Stomach (tissue), 9 donors: ENCODE measurements around the gene TMEM178A. TPM values are rescaled to one million over a fixed set of nuclear protein-coding genes. Genes with fewer than 3 reads are reported as not detected.

ENCODE experiments used
- DNase-seq, 2 donors: peaks; one replicate each; pipeline versions ENCODE4 v3.0.0 to v3.0.0-alpha.2; 2013 to 2019
- H3K27ac ChIP-seq, 5 donors: fragments of 200-600 bp in 4 of 5; sonication (generic) in 4 of 5; one replicate each; pipeline ENCODE4 v1.5.1; 2013 to 2019; ENCODE audit warnings: mild to moderate bottlenecking in 1 of 5, moderate library complexity in 1 of 5
- H3K27me3 ChIP-seq, 3 donors: fragments of 200-600 bp; sonication (generic); one replicate each; pipeline ENCODE4 v1.5.1; 2017 to 2019; ENCODE audit warnings: mixed run types in 1 of 3
- H3K36me3 ChIP-seq, 4 donors: fragments of 200-600 bp; sonication (generic); 1 replicate in 3 of 4; 2 replicates in 1 of 4; pipeline ENCODE4 v1.5.1; 2016 to 2019
- H3K4me1 ChIP-seq, 4 donors: fragments of 200-600 bp; sonication (generic); one replicate each; pipeline ENCODE4 v1.5.1; 2016 to 2019
- H3K4me3 ChIP-seq, 4 donors: fragments of 200-600 bp; sonication (generic) in 3 of 4; one replicate each; pipeline ENCODE4 v1.5.1; 2016 to 2019; ENCODE audit warnings: mild to moderate bottlenecking in 1 of 4
- H3K9me3 ChIP-seq, 4 donors: fragments of 200-600 bp; sonication (generic); one replicate each; pipeline ENCODE4 v1.5.1; 2016 to 2019
- CTCF ChIP-seq, 7 experiments: fragments of 450-650 bp in 4 of 7; fragments of 200-600 bp in 3 of 7; sonication (generic) in 3 of 7; IDR thresholded peaks; one replicate each; pipeline ENCODE4 v1.5.1; 2016 to 2019; ENCODE audit warnings: antibody characterized with exemption in 7 of 7, control low read depth in 2 of 7, mild to moderate bottlenecking in 1 of 7
- EP300 ChIP-seq: sonication (generic); formaldehyde crosslinking; IDR thresholded peaks from one replicate; pipeline ENCODE4 v1.6.1; 2017; ENCODE audit warnings: antibody characterized with exemption
- POLR2A ChIP-seq, 4 donors: fragments of 450-650 bp; IDR thresholded peaks; one replicate each; pipeline ENCODE4 v1.6.1; 2016; ENCODE audit warnings: antibody characterized with exemption in 4 of 4, control low read depth in 2 of 4, mild to moderate bottlenecking in 1 of 4, moderate library complexity in 1 of 4
- POLR2AphosphoS5 ChIP-seq, 3 donors: sonication (generic); formaldehyde crosslinking; IDR thresholded peaks; one replicate each; pipeline ENCODE4 v1.6.1; 2016; ENCODE audit warnings: antibody characterized with exemption in 3 of 3
- WGBS, 5 donors: extraction: QIAGEN DNeasy Blood & Tissue Kit in 3 of 5; methylation state at CpG; one replicate each; pipeline versions ENCODE4 v1.1.5 to v1.1.7; 2013 to 2018; 5-methylcytosine and 5-hydroxymethylcytosine counted together
- intact Hi-C: fragments of 100-400 bp; cut with DNase I; formaldehyde crosslinking; loops from one replicate; pipeline ENCODE4 v1.15.1; 2023; ENCODE audit warnings: low total_unique reads
- polyA plus RNA-seq, 3 donors: library from polyadenylated mRNA; stranded (reverse); fragments of 200-250 nt; gene quantifications; one replicate each; pipeline ENCODE4 v1.2.3, GENCODE V29; 2013
- total RNA-seq, 5 donors: library from RNA; depleted of rRNA; stranded (reverse); fragments of >200 nt; gene quantifications; one replicate each; pipeline versions ENCODE4 v1.1.0 to v1.2.3, GENCODE V29; 2014 to 2016
- donor health status: healthy with polysubstance abuse.
- donor health status: Bipolar disorder and iron deficiency.
- donor health status: healthy.

The TMEM178A gene
- total and polyA plus RNA-seq, 8 donors, result 0.62 to 36.5 (median 4.4) TPM

GRCh38 chr2:39661826-39662225 is 3.9 kb upstream of the TMEM178A start:
- intact Hi-C loops, result no loop called here
- Histone ChIP-seq H3K4me1 (peaks cover 8 to 17% (median 15%) of the 10 kb centered on the region in 4 donors), H3K27me3 (peaks cover 0 to 30% (median 21%) of the 10 kb centered on the region in 3 donors), H3K36me3 (no peaks in the 10 kb centered on the region), H3K27ac (no peak overlapping the region), H3K4me3 (no peak overlapping the region), H3K9me3 (no peaks in the 10 kb centered on the region)
- DNase-seq, result no peak
- 19 to 35% (median 26%) methylated on average over 1 of the region's 1 CpG for WGBS, 5 donors
- TF ChIP-seq CTCF (IDR thresholded peaks at IDR 0.05) (no peak), POLR2A (IDR thresholded peaks at IDR 0.05) (no peak), EP300 (no peak), POLR2AphosphoS5 (IDR thresholded peaks at IDR 0.05) (no peak)

- Histone ChIP-seq H3K36me3 (no peaks in the 10 kb centered on the region), H3K4me1 (peaks cover 8 to 20% (median 18%) of the 10 kb centered on the region in 4 donors), H3K4me3 (no peak overlapping the region), H3K27me3 (peaks cover 0 to 46% (median 35%) of the 10 kb centered on the region in 3 donors), H3K27ac (no peak overlapping the region), H3K9me3 (no peaks in the 10 kb centered on the region)
- no peak for TF ChIP-seq CTCF (IDR thresholded peaks at IDR 0.05)
- no peak for TF ChIP-seq POLR2A (IDR thresholded peaks at IDR 0.05)
- no peak for TF ChIP-seq EP300
- TF ChIP-seq POLR2AphosphoS5 (IDR thresholded peaks at IDR 0.05), result no peak
- intact Hi-C loops, result no loop called here
- WGBS, 5 donors, result 96 to 98% (median 97%) methylated on average over 2 of the region's 2 CpGs
- no peak for DNase-seq
Measured at GRCh38 chr2:39663187-39663930, 2.4 kb upstream of the TMEM178A start.

- peaks cover 8 to 20% (median 18%) of the 10 kb centered on the region in 4 donors for H3K4me1 ChIP-seq
- H3K27me3 ChIP-seq, result peaks cover 0 to 46% (median 38%) of the 10 kb centered on the region in 3 donors
- DNase-seq, result no peak
- H3K27ac ChIP-seq, result no peak overlapping the region
- H3K9me3 ChIP-seq, result no peaks in the 10 kb centered on the region
- intact Hi-C loops, result no loop called here
- no peaks in the 10 kb centered on the region for H3K36me3 ChIP-seq
- no peak overlapping the region for H3K4me3 ChIP-seq
- 47 to 60% (median 56%) methylated on average over 6 of the region's 6 CpGs for WGBS, 5 donors
- TF ChIP-seq POLR2AphosphoS5 (IDR thresholded peaks at IDR 0.05) (no peak), EP300 (no peak), POLR2A (IDR thresholded peaks at IDR 0.05) (no peak), CTCF (IDR thresholded peaks at IDR 0.05) (no peak)
Measured at GRCh38 chr2:39664232-39664887, 1.4 kb upstream of the TMEM178A start.

- WGBS, 5 donors, result 24 to 47% (median 24%) methylated on average over 25 to 26 of the region's 26 CpGs
- intact Hi-C loops, result no loop called here
- H3K27ac ChIP-seq, result peak overlapping the region in 1 of 5 donors; percentile 67
- H3K36me3 ChIP-seq, result no peaks in the 10 kb centered on the region
- H3K4me1 ChIP-seq, result peaks cover 8 to 20% (median 18%) of the 10 kb centered on the region in 4 donors
- DNase-seq, result peak in 1 of 2 donors; percentile 25
- H3K27me3 ChIP-seq, result peaks cover 0 to 46% (median 38%) of the 10 kb centered on the region in 3 donors
- H3K4me3 ChIP-seq, result peak overlapping the region; percentile 57 to 69 (median 65)
- no peaks in the 10 kb centered on the region for H3K9me3 ChIP-seq
- TF ChIP-seq POLR2AphosphoS5 (IDR thresholded peaks at IDR 0.05), result no peak
- TF ChIP-seq POLR2A (IDR thresholded peaks at IDR 0.05), result no peak
- TF ChIP-seq EP300, result no peak
- no peak for TF ChIP-seq CTCF (IDR thresholded peaks at IDR 0.05)
Measured at GRCh38 chr2:39664888-39665591, 677 bp upstream of the TMEM178A start.
